Subcutaneous adipose tissue (tissue), 4 donors: ENCODE measurements around the gene RSL1D1. TPM values are rescaled to one million over a fixed set of nuclear protein-coding genes. Genes with fewer than 3 reads are reported as not detected.

Experiments used
- total RNA-seq, 4 donors: library from RNA; depleted of rRNA; stranded (reverse); fragments of >200 nt; gene quantifications; one replicate each; pipeline ENCODE4 v1.1.0, GENCODE V29; 2016
- TF ChIP-seq, protein P1 (sequence below): fragments of 450-650 bp; IDR thresholded peaks from one replicate; pipeline ENCODE4 v1.5.1; 2016; ENCODE audit warnings: low read depth, mild to moderate bottlenecking, control low read depth, antibody characterized with exemption, moderate library complexity

The RSL1D1 gene
- total RNA-seq, 4 donors from 2014 or later, result 129 to 249 (median 201) TPM

DNA sequence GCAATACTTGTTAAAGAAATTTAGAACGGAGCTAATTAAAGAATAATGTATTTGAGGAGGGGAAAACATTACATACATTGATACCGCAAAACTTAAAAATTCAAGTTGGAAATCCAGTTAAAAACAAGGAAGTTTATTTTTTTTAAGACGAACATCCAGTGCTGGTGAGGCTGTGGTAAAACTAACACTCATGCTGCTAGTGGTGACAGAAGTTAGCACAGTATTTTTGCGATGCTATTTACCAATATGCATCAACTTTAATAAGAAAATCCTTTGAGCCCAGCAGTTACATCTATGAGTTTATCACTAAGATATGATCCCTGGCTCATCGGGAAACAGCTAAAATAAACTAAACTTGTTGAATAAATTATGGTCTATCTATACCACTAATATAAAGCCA, 32.7 kb upstream of the RSL1D1 start:
- TF ChIP-seq, protein P1, sequence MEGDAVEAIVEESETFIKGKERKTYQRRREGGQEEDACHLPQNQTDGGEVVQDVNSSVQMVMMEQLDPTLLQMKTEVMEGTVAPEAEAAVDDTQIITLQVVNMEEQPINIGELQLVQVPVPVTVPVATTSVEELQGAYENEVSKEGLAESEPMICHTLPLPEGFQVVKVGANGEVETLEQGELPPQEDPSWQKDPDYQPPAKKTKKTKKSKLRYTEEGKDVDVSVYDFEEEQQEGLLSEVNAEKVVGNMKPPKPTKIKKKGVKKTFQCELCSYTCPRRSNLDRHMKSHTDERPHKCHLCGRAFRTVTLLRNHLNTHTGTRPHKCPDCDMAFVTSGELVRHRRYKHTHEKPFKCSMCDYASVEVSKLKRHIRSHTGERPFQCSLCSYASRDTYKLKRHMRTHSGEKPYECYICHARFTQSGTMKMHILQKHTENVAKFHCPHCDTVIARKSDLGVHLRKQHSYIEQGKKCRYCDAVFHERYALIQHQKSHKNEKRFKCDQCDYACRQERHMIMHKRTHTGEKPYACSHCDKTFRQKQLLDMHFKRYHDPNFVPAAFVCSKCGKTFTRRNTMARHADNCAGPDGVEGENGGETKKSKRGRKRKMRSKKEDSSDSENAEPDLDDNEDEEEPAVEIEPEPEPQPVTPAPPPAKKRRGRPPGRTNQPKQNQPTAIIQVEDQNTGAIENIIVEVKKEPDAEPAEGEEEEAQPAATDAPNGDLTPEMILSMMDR, result no peak

DNA sequence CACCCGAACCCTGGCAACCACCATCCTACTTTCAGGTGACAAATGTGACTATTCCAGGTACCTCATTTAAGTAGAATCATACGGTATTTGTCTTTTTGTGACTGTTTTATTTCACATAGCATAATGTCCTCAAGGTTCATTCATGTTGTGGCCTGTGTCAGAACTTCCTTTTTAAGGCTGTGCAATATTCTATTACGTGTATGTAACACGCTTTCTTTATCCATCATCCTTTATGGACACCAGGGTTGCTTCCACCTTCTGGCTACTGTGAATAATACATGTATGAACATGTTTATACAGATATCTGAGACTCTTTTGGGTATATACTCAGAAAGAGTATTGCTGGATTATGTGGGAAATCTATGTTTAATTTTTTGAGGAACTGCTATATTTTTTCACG, 28.7 kb upstream of the RSL1D1 start:
- TF ChIP-seq, protein P1, result no peak

DNA sequence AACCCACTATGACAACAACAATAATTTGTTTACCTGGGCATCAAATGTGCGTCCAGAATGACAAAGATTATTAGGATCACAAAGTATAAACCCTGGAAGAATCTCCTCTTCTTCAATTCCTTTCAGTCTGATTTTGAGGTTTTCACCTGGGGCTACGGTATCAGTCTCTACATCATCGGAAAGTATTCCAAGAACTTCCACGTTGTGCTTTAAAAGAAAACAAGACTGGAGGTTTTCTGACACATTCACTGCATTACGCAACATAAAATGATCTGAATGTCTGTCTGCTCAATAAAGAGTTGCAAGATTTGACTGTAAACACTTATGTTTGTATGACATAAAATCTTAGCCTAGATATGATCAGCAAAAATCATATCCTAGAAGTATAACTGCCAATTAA, 26.0 kb upstream of the RSL1D1 start:
- TF ChIP-seq, protein P1, result no peak

DNA sequence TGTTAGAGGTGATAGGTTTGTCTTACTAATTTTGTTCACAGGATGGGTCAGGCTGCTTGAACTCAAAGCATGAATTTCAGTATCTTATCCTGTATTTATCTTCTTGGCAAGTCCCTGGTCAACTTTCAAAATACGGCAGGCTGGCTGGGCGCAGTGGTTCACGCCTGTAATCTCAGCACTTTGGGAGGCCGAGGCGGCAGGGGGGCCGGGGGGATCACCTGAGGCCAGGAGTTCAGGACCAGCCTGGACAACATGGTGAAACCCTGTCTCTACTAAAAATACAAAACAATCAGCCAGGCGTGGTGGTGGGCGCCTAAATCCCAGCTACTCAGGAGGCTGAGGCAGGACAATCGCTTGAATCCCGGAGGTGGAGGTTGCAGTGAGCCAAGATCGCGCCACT, 25.0 kb upstream of the RSL1D1 start:
- TF ChIP-seq, protein P1, result no peak

DNA sequence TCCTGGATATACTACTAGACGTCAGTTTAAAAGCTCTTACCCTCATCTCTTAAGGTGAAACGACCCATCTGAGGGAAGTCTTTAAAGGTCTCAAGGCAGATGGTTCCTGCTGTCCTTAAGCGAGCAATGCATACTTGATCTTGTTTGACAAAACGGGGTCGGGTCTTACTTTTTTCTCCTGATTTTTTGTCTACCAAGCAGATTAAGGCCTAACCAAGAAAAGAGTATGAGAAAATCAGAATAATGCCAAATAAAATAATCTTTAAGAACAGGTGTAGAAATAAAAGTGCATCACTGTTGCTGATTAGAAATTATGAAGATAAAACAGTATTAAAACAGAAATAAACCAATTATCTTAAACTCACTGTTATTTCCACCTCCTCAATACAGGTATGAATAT, 24.4 kb upstream of the RSL1D1 start:
- TF ChIP-seq, protein P1, result no peak

DNA sequence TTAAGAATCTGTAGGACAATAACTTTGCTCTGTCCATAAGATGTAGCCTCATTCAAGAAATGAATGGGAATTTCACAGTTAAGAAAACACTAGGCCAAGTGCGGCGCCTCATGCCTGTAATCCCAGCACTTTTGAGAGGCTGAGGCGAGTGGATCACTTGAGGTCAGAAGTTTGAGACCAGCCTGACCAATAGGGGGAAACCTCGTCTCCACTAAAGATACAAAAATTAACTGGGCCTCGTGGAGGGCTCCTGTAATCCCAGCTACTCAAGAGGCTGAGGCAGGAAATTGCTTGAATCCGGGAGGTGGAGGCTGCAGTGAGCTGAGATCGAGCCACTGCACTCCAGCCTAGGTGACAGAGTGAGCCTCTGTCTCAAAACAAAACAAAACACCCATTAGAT, 19.9 kb upstream of the RSL1D1 start:
- TF ChIP-seq, protein P1, result no peak

DNA sequence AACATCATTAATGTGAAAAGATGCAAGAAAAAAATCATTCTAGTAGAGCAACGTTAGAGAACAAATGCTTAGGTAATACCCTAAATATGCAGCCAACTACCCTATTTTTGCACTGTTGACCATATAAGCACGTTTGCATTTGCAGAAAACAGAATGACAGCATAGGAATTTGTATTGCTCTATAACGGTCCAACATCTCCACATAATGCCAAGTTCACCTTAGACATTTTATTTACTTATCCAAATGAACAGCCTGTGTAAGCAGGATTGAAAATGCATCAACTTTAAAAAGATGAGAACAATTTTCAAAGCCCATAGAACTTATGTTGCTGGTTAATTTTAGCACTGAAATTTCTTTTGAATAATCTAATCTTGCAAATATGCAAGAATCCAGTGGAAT, 19.1 kb upstream of the RSL1D1 start:
- TF ChIP-seq, protein P1, result no peak
